DND-41 (cell line): ENCODE results near the gene CBX7.

Experiments
- ATAC-seq: fragments of 200-7000 bp; cut with Tn5 transposase; 3 replicates; pipeline ENCODE4 v1.9.1; 2021; ENCODE audit warnings: low read depth; ENCODE audit not compliant: insufficient read depth
- DNase-seq: peaks from one replicate; pipeline ENCODE4 v3.0.0-alpha.2; 2020
- H2AFZ ChIP-seq: 2 replicates; pipeline ENCODE4 v1.6.0; 2012; ENCODE audit warnings: low read depth, low read length
- H3K27ac ChIP-seq: 2 replicates; pipeline ENCODE4 v1.5.1; 2012; ENCODE audit warnings: low read length, inconsistent platforms
- H3K27me3 ChIP-seq: fragments of 200-600 bp; sonication (generic); 2 replicates; pipeline ENCODE4 v1.6.0; 2012; ENCODE audit warnings: low read length, mild to moderate bottlenecking, inconsistent platforms; ENCODE audit not compliant: insufficient read depth, poor library complexity
- H3K36me3 ChIP-seq: 2 replicates; pipeline ENCODE4 v1.5.1; 2012; ENCODE audit warnings: low read length, inconsistent platforms; ENCODE audit not compliant: insufficient read depth
- H3K4me1 ChIP-seq: 2 replicates; pipeline ENCODE4 v1.5.1; 2012; ENCODE audit warnings: mild to moderate bottlenecking, low read length; ENCODE audit not compliant: insufficient read depth
- H3K4me2 ChIP-seq: 2 replicates; pipeline ENCODE4 v1.6.0; 2012; ENCODE audit warnings: mild to moderate bottlenecking, moderate library complexity, low read length, inconsistent platforms; ENCODE audit not compliant: insufficient read depth
- H3K4me3 ChIP-seq, 2 experiments: fragments of 200-600 bp in 1 of 2; shearing (Covaris generic) in 1 of 2; 2 replicates each; pipeline ENCODE4 v1.5.1; 2012 to 2016; ENCODE audit warnings: inconsistent platforms in 2 of 2, low read length in 2 of 2, mild to moderate bottlenecking in 2 of 2, low read depth in 1 of 2, moderate library complexity in 1 of 2
- H3K79me2 ChIP-seq: 2 replicates; pipeline ENCODE4 v1.6.0; 2012; ENCODE audit warnings: low read length, inconsistent platforms; ENCODE audit not compliant: insufficient read depth
- H3K9ac ChIP-seq: 2 replicates; pipeline ENCODE4 v1.6.0; 2012; ENCODE audit warnings: low read depth, mild to moderate bottlenecking, inconsistent platforms, low read length, moderate library complexity
- H3K9me3 ChIP-seq: 2 replicates; pipeline ENCODE4 v1.5.1; 2012; ENCODE audit warnings: low read length, moderate library complexity, mild to moderate bottlenecking, inconsistent platforms; ENCODE audit not compliant: insufficient read depth, severe bottlenecking
- H4K20me1 ChIP-seq: 2 replicates; pipeline ENCODE4 v1.6.0; 2012; ENCODE audit warnings: low read length; ENCODE audit not compliant: insufficient read depth
- EZH2 ChIP-seq: IDR thresholded peaks from 3 replicates; pipeline ENCODE4 v1.6.1; 2012; ENCODE audit warnings: borderline replicate concordance, low read depth, mild to moderate bottlenecking, moderate library complexity, low read length, inconsistent platforms; ENCODE audit not compliant: severe bottlenecking
- TF ChIP-seq, protein P1 (sequence below): IDR thresholded peaks from 2 replicates; pipeline ENCODE4 v1.5.1; 2012; ENCODE audit warnings: borderline replicate concordance, low read length, moderate library complexity, mild to moderate bottlenecking; ENCODE audit not compliant: poor library complexity, severe bottlenecking; ENCODE audit errors: extremely low read depth

Gene CBX7

DNA sequence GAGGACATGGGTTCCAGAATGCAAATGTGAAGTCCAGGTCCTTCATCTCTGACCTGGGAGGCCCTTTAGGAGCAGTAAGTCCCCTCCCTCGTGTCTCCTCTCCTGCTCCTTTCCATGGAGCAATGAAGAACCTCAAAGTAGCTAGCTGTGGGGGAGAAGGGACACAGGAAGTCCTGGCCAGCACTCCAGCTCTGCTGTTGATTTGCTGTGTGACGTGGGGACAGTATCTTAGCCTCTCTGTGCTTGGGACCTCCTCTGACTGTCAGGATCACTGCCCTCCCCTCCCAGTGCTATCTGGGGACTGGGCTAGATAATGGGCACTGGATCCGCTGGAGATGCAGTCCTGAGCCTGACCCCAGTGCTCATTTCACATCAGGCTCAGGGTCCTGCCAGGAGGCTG, 56.5 kb downstream of the CBX7 start:
- Histone ChIP-seq H3K4me1 (peaks cover 11% of the 10 kb centered on the region), H2AFZ (no peak overlapping the region), H3K4me3 (no peak overlapping the region), H3K36me3 (no peaks in the 10 kb centered on the region), H3K27ac (no peak overlapping the region), H4K20me1 (no peaks in the 10 kb centered on the region), H3K9ac (no peak overlapping the region), H3K27me3 (no peaks in the 10 kb centered on the region), H3K9me3 (no peaks in the 10 kb centered on the region), H3K4me2 (no peak overlapping the region), H3K79me2 (no peaks in the 10 kb centered on the region)
- ATAC-seq (no peak), DNase-seq (no peak)
- TF ChIP-seq, protein P1, sequence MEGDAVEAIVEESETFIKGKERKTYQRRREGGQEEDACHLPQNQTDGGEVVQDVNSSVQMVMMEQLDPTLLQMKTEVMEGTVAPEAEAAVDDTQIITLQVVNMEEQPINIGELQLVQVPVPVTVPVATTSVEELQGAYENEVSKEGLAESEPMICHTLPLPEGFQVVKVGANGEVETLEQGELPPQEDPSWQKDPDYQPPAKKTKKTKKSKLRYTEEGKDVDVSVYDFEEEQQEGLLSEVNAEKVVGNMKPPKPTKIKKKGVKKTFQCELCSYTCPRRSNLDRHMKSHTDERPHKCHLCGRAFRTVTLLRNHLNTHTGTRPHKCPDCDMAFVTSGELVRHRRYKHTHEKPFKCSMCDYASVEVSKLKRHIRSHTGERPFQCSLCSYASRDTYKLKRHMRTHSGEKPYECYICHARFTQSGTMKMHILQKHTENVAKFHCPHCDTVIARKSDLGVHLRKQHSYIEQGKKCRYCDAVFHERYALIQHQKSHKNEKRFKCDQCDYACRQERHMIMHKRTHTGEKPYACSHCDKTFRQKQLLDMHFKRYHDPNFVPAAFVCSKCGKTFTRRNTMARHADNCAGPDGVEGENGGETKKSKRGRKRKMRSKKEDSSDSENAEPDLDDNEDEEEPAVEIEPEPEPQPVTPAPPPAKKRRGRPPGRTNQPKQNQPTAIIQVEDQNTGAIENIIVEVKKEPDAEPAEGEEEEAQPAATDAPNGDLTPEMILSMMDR, result no peak
- no peak for TF ChIP-seq EZH2

DNA sequence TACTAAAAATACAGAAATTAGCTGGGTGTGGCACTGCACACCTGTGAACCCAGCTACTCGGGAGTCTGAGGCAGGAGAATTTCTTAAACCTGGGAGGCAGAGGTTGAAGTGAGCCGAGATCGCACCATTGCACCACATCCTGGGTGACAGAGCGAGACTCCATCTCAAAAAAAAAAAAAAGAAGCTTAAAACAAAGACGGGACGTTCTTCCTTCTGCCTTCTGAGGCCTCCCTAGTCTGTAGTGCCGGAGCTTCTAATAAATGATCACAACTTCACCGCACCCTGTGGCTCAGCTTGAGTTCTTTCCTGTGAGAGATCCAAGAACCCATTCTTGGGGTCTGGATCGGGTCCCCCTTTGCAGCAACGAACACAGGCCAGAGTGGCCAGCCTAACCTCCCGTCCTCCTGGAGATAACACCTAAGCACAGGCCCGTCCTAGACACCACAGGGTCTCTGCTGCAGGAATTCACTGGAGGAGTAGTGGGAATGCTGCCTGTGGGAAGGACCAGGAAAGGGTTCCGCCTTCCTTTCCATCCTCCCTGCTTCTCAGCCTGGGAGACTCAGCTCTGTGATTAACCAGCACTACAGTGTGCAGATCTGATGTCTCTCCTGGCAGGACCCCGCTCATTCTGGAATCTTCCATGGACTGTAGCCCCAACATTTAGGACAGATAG, 57.6 kb downstream of the CBX7 start:
- no peaks in the 10 kb centered on the region for H4K20me1 ChIP-seq
- H3K4me2 ChIP-seq, result no peak overlapping the region
- DNase-seq (no peak), ATAC-seq (no peak)
- no peaks in the 10 kb centered on the region for H3K27me3 ChIP-seq
- H3K36me3 ChIP-seq, result no peaks in the 10 kb centered on the region
- H3K4me3 ChIP-seq, result no peak overlapping the region
- H3K27ac ChIP-seq, result no peak overlapping the region
- peaks cover 22% of the 10 kb centered on the region for H3K4me1 ChIP-seq
- TF ChIP-seq EZH2, result no peak
- TF ChIP-seq, protein P1, result no peak
- H3K9ac ChIP-seq, result no peak overlapping the region
- no peak overlapping the region for H2AFZ ChIP-seq
- no peaks in the 10 kb centered on the region for H3K9me3 ChIP-seq
- H3K79me2 ChIP-seq, result no peaks in the 10 kb centered on the region

DNA sequence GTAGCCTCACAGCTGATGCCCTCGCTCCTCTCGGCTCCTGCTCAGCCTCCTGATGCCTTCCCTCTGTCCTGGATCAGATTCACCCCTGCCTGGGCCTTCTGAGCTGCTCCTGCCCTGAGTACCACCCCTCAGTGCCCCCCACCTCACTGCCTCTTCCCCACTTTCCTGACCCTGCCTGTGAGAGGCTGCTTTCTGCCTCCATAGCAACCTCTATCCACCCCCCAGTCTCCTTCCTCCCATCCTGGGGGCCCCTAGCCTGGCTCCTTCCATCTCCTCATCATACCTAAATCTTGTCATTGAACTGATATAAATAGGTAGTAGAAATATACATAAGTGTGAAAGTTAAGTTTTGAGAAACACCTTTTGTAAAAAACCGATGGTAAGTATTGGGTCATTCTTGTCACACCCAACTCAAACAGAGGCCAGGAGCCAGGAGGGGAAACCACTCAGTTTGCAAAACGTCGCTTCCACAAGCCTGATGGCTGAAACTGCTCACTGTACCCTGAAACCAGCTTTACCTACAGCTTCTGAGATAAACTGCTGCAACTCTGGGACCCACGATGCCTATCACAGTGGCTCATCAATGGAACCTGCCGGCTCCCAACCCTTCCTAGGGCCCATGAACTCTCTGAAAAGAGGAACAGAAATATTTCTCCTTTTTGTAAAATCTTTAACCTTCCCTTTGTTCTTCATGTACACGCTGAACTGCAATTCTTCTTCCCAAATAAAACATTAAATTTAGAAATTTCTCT, 60.2 kb downstream of the CBX7 start:
- ATAC-seq (no peak), DNase-seq (no peak)
- Histone ChIP-seq H3K4me2 (no peak overlapping the region), H3K9ac (no peak overlapping the region), H3K9me3 (no peaks in the 10 kb centered on the region), H3K27me3 (no peaks in the 10 kb centered on the region), H4K20me1 (no peaks in the 10 kb centered on the region), H2AFZ (no peak overlapping the region), H3K4me3 (no peak overlapping the region), H3K36me3 (no peaks in the 10 kb centered on the region), H3K27ac (no peak overlapping the region), H3K79me2 (no peaks in the 10 kb centered on the region), H3K4me1 (peaks cover 24% of the 10 kb centered on the region)
- TF ChIP-seq, protein P1, result no peak
- no peak for TF ChIP-seq EZH2
